HG03565 (cell line): ENCODE results near the gene ERVV-1.
"Not testable (repeated sequence)": the region's sequence is repeated elsewhere in the genome, so short reads cannot be mapped to it uniquely, and the experiment has no call there.

Experiments used
- ATAC-seq: cut with Tn5 transposase; IDR thresholded peaks from one replicate; pipeline ENCODE4 v1.9.1; 2021; ENCODE audit warnings: mild to moderate bottlenecking, moderate library complexity; ENCODE audit not compliant: unreplicated experiment

The ERVV-1 gene, protein sequence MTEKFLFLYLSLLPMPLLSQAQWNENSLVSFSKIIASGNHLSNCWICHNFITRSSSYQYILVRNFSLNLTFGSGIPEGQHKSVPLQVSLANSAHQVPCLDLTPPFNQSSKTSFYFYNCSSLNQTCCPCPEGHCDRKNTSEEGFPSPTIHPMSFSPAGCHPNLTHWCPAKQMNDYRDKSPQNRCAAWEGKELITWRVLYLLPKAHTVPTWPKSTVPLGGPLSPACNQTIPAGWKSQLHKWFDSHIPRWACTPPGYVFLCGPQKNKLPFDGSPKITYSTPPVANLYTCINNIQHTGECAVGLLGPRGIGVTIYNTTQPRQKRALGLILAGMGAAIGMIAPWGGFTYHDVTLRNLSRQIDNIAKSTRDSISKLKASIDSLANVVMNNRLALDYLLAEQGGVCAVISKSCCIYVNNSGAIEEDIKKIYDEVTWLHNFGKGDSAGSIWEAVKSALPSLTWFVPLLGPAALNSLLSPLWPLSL

DNA sequence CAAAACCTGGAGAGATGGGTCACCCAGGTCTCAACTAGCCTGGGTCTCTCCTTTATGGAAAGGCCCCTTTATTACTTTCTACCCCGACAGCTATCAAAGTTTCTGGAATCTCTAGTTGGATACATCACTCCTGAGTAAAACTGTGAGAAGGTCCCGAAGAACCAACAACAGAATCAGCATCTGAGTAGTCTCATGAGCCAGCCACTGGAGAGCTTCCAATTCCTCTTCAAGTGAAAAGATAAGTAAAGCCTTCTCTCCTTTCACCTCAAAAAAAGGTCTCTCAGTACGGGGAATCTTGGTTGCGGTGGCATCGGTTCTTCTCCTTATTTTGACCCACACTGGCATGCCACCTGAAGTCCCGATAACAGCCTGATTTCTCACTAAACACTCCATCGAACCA lies at the start of gene ERVV-1:
Gene ERVV-1 (plus strand): TSS at position 301 of the 400 bp plus-strand sequence. CDS start 170 bp downstream, outside the sequence.
- ATAC-seq, result no peak

DNA sequence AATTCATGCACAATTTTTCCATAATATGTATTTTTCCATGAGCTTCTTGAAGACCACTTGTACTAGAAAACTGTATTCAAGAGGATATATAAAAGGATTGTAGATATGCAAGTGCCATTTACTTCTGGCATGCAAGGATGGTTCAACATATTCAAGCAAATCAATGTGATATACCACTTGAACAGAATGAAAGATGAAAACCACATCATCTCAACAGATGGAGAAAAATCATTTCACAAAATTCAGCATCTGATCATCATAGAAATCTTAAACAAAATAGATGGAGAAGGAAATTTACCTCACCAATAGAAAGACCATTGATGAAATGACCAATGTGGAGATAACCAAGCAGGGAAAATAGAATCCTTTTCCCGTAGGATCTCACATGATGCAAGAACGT lies 45.9 kb upstream of the ERVV-1 start:
- no peak for ATAC-seq

DNA sequence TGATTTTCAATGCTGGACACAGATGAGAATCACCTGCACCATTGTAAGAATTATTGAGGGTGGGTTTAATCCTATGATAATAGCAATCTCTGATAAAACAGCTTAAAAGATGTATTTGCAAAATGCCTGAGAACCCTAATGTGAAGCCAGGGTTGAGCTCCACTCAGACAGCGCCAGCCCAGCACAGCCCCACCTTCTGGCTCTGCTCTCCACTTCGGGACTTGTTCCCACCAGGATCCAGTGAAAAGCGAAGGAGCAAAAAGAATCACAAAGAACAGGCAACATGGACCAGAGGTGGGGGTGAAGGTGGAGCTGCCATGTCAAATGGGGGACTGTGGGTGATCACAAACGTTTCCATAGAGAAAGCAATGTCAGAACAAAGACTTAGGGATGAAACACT lies 32.4 kb upstream of the ERVV-1 start:
- no peak for ATAC-seq

DNA sequence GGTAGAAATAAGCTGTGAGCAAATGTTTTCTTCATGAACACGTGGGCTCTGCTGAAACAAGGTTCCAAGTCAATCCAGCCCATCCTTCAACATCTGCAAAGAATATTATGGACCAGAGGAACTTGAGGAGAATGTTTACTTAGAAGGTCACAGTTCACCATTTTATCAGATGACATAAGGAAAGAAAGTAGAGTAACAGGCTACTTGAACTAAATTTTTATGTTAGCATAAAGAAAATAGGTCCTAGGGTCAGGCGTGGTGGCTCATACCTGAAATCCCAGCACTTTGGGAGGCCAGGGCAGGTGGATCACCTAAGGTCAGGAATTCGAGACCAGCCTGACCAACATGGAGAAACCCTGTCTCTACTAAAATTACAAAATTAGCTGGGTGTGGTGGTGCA lies 30.6 kb upstream of the ERVV-1 start:
- ATAC-seq, result not testable (repeated sequence)

DNA sequence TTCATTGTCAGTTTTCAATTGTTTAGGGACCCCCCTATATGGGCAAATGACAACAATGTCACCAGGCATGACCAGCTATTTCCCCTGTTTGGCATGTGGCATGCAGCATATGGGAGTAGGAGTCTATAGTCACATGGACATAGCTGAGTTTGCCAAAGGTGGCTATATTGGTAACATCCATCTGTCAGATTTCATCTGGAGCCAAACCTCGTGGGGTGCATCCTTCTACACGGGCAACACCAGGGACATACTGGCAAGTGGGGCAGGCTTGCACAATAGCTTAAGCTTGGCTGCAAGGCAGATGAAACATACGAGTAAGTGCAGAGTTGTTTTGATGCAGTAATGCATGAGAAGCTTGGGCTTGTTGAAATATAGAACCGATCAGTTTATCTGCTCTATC lies 26.5 kb upstream of the ERVV-1 start:
- no peak for ATAC-seq

DNA sequence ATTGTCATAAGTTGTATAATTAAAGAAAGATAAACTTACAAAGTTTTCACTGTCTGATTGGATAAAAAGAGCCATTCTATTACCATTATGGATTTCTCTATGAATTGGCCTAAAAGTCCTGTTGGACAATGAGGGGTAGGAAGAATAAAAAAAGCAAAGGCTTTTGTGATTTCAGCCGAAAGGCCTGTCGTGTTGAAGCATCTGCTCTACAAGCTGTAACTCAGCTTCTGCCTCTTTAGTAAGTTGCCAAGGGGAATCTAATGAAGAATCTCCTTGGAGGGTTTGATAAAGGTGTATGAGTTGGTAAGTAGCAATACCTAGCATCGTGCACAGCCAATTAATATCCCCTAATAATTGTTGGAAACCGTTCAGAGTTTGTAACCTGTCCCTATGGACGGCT lies 25.2 kb upstream of the ERVV-1 start:
- no peak for ATAC-seq

DNA sequence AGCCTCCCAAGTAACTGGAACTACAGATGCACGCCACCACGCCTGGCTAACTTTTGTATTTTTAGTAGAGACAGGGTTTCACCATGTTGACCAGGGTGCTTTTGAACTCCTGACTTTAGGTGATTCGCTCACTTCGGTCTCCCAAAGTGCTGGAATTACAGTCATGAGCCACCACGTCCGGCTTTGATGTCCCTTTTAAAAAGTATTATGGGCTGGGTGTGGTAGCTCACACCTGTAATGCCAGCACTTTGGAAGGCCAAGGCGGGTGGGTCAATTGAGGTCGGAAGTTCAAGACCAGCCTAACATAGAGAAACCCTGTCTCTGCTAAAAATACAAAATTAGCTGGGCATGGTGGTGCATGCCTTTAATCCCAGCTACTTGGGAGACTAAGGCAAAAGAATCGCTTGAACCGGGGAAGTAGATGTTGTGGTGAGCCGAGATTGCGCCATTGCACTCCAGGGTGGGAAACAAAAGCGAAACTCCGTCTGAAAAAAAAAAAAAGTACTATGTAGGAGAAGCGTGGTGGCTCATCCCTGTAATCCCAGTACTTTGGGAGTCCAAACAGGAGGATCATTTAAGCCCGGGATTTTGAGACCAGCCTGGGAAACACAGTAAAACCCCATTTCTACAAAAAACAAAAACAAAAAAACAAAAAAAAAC lies 22.8 kb upstream of the ERVV-1 start:
- ATAC-seq, result no peak

DNA sequence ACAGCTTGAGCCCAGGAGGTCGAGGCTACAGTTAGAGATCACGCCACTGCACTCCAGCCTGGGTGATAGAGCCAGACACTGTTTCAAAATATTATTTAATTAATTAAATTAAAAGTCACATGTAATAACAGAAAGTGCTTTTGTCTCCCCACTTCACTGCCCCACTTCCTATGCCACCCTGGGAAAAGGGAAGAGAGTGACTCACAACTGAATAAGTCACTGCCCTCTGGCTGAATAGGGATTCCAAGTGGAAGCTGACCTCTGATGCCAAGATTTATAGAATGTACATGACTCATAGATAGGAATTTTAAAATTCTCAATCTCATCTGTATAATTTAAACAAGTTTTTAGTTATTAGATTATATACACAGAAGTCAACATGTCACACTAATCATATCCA lies 22.2 kb upstream of the ERVV-1 start:
- ATAC-seq, result no peak

DNA sequence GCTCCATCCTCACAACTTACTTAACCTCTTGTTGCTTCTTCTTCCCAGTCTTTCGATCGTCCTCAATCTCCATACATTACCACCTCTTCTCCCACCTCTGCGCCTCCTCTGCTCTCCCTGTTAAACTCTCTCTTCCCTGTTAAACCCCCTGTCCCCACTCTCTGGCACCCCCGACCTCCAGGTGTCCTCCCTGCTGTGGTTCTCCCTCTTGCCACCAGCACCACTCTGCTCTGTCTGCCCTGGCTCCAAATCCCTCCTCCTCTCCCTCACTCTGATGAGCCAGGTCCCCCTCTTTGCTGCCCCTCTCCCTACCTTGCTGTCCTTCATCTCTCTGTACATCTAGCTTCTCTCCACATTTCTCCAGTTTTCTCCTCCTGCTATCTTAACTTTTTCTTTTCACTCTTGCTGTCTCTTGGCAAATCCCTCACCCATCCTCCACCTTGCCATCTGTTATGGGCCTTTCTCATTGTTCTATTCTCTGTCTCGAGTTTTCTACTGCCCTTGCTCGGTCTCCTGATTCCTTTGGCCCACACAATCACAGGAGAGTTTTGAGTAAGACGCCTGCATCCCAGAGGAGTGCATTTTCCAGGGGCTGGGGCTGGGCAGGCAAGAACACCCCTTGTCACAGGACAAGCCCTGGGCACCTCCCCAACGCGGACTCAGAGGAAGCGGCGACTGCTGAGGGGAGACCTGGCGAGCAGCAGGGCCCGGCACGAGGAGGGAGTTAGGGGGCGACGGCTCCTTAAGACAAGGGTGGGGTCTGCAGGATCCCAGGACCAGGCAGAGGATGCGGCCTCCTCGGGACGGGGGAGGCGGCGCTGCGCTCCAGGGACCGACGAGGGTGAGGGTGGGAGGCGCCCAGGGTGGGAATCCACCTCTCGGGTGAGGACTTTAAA lies 21.4 kb upstream of the ERVV-1 start:
- no peak for ATAC-seq

DNA sequence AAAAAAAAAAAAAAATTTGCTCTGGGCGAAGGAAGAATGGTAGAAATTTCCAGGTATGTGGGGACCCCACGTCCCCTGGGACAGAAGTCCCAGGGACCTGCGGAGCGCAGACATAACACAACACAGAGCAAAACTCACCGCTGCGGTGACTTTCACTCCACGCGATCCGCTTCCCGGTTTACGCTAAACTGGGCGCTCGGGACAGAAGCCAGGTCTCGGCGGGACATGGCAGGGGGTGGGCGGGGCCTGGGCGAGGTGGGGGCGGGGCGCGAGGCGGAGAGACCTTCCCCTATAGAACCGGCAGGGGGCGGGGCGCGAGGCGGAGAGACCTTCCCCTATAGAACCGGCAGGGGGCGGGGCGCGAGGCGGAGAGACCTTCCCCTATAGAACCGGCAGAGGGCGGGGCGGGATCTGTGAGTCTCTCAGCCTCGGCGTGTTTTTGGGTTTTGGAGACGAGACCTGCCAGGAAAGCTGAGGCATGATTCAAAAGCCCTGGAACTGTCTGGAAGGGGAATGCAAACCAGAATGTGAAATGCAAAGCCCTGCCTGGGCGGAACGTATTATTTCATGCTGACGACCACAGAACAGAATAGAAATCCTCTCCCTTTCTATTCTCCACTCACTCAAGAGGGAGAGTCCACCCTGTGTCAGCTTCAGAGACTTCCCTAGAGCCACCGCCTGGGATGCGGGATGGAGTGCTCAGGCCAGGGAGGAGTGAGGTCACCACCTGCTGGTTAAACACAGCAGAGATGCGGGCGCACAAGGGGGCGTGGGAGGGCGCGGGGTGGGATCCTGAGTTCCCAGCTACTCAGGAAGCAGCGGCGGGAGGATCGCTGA lies 20.2 kb upstream of the ERVV-1 start:
- no peak for ATAC-seq

DNA sequence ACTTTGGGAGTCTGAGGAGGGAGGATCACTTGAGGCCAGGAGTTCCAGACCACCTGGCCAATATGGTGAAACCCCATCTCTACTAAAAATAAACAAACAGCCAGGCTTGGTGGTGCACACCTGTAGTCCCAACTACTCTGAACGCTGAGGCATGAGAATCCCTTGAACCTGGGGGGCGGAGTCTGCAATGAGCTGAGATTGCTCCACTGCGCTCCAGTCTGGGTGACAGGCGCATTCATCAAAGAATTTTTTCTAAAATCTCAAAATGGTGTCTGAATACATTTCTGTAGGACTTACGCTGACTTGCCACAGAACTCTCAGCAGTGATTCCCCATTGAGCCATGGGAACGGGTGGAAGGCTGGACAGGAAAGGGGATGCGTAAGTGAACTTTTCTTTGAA lies 18.0 kb upstream of the ERVV-1 start:
- ATAC-seq, result no peak

DNA sequence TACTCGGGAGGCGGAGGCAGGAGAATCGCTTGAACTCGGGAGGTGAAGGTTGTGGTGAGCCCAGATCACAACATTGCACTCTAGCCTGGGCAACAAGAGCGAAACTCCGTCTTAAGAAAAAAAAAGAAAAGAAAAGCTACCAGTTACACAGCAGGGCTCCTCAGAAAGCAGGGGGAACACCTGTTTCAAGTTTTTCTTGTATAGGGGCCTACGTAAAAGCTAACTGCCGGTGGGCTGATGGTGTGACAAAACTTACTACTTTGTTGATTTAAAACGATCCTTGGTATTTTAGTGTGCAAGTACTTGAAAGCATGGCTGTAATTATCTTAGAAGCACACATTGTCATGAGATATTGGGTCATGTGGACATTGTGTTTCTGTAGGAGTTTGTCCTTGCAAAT lies 15.7 kb upstream of the ERVV-1 start:
- ATAC-seq, result no peak

DNA sequence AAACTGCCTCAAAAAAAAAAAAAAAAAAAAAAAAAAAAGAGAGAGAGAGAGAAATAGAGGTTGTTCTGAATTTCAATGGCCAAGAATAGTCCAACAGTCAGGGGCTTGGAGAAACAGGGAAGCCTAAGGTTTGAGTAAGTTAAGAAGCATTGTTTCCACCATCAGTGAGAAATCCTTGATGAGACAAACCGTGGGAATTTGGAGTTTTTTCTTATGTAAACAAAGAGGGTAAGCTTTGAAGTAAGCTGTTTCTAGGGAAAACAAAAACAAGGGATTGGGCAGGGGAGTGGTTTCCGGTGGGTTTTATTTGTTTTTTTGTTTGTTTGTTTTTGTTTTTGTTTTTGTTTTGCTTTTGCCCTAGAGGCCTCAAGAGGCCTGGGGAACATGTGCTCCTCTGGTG lies 11.2 kb upstream of the ERVV-1 start:
- no peak for ATAC-seq

DNA sequence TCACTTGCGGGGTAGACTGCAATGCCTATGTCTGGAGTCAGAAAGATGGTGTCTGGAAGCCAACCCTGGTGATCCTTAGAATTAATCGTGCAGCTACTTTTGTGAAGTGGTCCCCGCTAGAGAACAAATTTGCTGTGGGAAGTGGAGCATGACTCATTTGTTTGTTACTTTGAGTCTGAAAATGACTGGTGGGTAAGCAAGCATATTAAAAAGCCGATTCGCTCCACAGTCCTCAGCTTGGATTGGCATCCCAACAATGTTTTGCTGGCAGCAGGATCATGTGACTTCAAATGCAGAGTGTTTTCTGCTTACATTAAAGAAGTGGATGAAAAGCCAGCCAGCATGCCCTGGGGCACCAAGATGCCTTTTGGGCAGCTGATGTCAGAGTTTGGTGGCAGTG lies 9.5 kb upstream of the ERVV-1 start:
- ATAC-seq, result no peak

DNA sequence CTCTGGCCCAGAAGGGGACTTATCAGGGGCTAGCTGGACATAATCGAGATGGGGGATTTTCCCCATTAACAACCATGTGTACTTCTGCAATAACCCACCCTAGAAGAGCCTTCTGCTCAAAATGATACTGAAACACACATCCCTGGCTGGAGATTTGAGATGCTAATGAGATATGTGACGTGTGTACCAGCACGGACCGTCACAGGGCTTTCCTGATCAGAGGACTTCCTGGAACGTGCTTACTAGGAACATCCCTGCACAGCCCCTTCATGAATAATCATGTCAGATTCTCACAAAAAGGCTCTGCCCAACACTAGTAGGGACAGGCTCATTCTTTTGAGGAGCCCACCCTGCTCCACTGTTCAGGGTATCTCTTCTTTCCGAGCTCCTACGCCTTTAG lies 6.5 kb upstream of the ERVV-1 start:
- no peak for ATAC-seq

DNA sequence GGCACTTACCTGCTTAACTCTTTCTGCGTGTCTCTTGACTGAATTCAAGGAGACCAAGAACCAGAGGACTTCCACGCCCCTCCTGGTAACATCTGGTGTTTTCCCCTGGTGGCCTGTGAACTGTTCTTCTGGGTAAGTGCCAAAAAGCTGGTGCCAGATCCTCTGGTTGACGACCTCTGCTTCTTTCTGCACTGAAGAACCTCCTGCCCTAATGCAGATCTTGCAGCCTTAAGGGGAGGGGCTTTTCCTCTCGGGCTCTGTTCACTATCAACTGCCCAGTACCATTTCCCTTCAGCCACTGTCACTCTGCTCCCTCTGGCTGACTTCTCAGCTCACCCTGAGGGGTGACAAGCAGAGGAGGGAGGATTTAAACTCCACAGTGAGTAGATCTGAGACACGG lies 6.1 kb upstream of the ERVV-1 start:
- no peak for ATAC-seq

DNA sequence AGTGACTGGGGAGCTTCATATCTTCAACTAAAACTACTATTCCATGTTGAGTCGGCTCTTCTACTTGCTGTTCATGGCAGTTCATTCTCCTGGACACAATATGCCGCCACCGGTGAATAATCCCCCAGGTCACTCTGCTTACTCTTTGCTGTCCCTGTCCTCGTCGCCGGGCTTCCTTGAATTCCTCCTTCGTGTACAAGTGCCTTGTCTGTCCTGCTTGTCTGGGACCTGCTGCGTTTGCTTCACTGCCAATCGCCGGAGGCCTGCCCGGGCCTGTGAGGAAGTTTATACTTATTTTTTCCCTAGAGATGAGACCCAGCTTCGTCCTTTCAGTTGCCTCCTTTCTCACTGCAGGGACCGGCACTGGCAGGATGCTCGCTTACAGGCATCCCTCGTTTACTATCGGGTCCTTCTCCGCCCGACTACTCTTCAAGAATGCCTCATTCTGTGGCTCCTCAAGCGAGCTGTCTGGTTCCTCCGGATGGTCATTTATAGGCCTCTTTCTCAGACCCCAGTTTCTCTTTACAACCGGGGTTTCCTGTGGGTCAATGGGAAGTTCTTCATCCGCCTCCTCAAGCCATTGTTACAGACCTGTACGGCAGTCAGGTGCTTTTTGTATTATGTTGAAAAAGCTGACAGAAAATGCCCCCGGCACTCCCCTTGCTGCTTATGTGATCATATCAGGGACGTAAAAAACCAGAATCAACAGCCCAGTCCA lies 5.5 kb upstream of the ERVV-1 start:
- no peak for ATAC-seq

DNA sequence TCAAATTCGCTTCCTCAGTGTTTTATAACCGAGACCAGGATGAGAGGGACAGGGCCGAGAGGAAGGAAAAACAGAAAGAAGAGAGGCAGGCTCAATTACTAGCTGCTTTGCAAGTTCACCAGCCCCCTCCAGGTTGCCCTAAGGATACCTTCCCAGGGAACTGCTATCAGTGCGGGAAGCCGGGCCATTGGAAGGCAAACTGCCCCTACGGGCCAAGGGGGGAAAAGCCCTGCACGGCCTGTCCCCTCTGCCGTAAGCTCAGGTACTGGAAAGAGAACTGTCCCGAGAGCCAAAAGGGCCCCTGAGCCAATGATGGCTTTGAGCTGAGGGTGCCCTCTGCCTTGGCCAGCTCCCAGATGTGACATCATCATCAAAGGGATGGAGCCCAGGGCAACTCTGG lies 3.2 kb upstream of the ERVV-1 start:
- ATAC-seq, result no peak

DNA sequence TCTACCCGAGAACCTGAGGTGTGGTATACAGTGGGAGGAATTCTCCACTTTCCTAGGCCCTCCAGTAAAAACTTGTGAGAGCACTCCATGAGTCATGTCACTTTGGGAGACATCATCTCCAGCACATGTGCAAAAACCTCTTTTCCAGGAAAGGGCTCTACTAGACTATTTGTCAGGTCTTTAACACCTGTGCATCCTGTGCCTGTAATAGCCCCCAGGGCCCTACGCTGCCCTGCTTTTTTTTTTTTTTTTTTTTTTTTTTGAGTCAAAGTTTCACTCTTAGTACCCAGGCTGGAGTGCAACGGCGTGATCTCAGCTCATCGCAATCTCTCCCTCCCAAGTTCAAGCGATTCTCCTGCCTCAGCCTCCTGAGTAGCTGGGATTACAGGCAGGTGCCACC lies 1.7 kb upstream of the ERVV-1 start:
- ATAC-seq, result no peak

DNA sequence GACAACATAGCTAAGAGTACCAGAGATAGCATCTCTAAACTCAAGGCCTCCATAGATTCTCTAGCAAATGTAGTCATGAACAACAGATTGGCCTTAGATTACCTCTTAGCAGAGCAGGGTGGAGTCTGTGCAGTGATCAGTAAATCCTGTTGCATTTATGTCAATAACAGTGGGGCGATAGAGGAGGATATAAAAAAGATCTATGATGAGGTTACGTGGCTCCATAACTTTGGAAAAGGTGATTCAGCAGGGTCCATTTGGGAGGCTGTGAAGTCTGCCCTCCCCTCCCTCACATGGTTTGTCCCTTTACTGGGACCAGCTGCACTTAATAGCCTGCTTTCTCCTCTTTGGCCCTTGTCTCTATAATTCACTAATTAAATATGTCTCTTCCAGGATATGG lies 1.4 kb downstream of the ERVV-1 start:
- ATAC-seq, result no peak
